ENCODE data around the gene PRRX1. TPM values are rescaled to one million over a fixed set of nuclear protein-coding genes. Genes with fewer than 3 reads are reported as not detected.
A peak's percentile ranks its signal among the peaks of the same experiment; 100 is the strongest.

Gene PRRX1
- total and polyA plus RNA-seq, 12 donors, result 23.0 to 113 (median 97.7) TPM

DNA sequence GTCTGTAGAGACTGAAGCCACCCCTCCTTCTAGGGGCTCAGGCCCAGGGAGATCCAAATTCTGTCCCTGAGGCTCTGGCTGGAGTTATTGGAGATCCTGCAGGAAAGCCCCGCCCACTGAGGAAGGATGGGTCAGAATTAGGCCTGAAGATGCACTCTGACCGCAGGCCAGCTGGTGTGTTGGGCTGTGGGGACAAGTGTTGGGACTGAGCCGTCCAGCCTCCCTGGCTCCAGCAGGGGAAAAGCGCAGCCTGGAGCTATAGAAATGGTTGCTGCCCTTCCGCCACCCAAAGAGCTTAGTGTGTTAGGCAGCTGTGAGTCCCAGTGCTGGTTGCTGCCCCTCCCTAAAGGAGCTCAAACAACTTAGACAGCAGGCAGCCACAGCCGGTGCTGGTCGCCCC, 33.0 kb upstream of the PRRX1 start:
- TF ChIP-seq, protein P1, sequence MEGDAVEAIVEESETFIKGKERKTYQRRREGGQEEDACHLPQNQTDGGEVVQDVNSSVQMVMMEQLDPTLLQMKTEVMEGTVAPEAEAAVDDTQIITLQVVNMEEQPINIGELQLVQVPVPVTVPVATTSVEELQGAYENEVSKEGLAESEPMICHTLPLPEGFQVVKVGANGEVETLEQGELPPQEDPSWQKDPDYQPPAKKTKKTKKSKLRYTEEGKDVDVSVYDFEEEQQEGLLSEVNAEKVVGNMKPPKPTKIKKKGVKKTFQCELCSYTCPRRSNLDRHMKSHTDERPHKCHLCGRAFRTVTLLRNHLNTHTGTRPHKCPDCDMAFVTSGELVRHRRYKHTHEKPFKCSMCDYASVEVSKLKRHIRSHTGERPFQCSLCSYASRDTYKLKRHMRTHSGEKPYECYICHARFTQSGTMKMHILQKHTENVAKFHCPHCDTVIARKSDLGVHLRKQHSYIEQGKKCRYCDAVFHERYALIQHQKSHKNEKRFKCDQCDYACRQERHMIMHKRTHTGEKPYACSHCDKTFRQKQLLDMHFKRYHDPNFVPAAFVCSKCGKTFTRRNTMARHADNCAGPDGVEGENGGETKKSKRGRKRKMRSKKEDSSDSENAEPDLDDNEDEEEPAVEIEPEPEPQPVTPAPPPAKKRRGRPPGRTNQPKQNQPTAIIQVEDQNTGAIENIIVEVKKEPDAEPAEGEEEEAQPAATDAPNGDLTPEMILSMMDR (IDR thresholded peaks at IDR 0.05), result no peak
- no peaks in the 10 kb centered on the region for H3K9me3 ChIP-seq

DNA sequence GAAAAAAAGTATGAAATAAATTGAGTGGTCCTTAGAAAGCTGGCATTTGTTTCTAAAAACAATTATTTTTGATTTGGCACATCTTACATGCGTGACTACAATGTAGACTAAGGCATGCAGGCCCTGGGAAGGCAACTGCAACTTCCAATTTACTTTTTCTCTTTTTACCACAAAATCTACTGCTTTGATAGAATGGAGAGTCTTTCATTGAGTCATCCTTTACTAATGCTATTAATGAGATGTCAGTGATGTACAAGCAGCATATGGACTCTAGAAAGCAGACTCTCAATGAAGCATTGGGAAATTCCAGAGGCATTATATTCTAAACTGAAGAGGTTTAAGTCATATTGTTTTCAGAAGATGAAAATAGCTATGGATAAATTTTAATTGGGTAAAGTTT, 29.6 kb upstream of the PRRX1 start:
- no peak for DNase-seq
- H3K9me3 ChIP-seq, result peaks cover 0 to 2% (median 0%) of the 10 kb centered on the region in 11 donors
- WGBS, 2 donors, result 88 to 91% methylated on average over 1 of the region's 1 CpG

More for the DNA sequence above, 33.0 kb upstream of the PRRX1 start:
- no peaks in the 10 kb centered on the region for H3K4me1 ChIP-seq
- intact Hi-C loops (cut with DNase I), result no loop called here
- no peak overlapping the region for H3K27ac ChIP-seq
- ATAC-seq, result no peak
- no peak for DNase-seq
- H3K4me3 ChIP-seq, result no peak overlapping the region
- WGBS, 2 donors, result 88% methylated on average over 7 of the region's 7 CpGs
- no peaks in the 10 kb centered on the region for H3K36me3 ChIP-seq
- no peaks in the 10 kb centered on the region for H3K27me3 ChIP-seq

DNA sequence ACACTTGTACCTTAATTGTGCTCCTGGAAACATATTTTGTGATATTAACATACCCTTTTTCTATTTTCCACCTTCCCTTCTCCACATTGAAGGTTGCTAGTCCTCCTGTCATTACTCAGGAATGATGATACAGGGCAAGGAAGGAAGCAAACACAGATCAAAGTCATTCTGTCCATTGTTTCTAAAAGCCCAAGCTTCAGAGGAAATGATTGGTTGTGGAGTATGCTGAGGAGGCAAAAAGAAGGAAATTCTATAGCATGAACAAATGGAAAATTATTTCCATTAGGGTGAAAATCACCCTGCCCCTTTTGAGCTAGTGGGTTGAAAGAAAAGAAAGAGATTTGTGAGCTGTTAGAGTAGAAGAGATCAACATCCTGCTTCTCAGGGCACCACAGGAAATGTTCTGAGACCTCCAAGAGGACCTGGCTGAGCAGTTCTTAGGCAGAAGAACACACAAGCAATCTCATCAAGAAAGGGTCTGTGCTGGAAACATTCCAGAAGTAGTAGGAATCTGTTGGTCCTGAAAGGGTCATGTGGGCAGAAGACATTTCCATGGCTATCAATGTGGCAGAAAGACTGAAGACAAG, 29.0 kb upstream of the PRRX1 start:
- no peak for ATAC-seq
- no peak for DNase-seq
- H3K27me3 ChIP-seq, result no peaks in the 10 kb centered on the region
- H3K36me3 ChIP-seq, result no peaks in the 10 kb centered on the region
- H3K4me1 ChIP-seq, result no peaks in the 10 kb centered on the region
- no peak overlapping the region for H3K4me3 ChIP-seq
- intact Hi-C loops (cut with DNase I), result no loop called here
- H3K27ac ChIP-seq, result no peak overlapping the region
- peaks cover 0 to 6% (median 0%) of the 10 kb centered on the region in 11 donors for H3K9me3 ChIP-seq
- TF ChIP-seq, protein P1 (IDR thresholded peaks at IDR 0.05), result no peak

More for the DNA sequence above, 29.6 kb upstream of the PRRX1 start:
- Histone ChIP-seq H3K4me1 (no peaks in the 10 kb centered on the region), H3K27ac (no peak overlapping the region), H3K27me3 (no peaks in the 10 kb centered on the region), H3K4me3 (no peak overlapping the region), H3K36me3 (no peaks in the 10 kb centered on the region)
- intact Hi-C loops (cut with DNase I), result no loop called here
- TF ChIP-seq, protein P1 (IDR thresholded peaks at IDR 0.05), result no peak
- ATAC-seq, result no peak

DNA sequence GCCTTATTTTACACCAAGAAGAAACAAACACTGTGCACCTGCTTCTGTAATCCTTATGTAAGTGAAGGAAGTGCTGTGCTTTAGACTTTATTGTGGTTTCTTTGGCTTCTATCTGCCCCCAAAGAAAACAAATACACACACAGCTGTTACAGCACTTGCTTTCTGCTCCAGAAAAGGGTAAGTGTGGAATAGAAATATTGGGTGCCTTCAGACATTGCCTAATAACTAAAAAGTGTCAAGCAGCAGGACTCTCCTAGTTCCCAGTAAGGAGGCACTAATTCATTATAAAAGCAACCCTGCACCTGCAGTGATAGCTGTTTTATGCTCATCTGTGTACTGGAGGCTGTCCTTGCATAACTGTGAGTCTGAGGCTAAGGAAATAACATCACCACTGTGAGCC, 23.4 kb upstream of the PRRX1 start:
- H3K27ac ChIP-seq, result peak overlapping the region in 2 of 10 donors; percentile 11 to 36
- intact Hi-C loops (cut with DNase I), result no loop called here
- H3K27me3 ChIP-seq, result no peaks in the 10 kb centered on the region
- no peak overlapping the region for H3K4me3 ChIP-seq
- no peaks in the 10 kb centered on the region for H3K4me1 ChIP-seq
- peaks cover 0 to 6% (median 0%) of the 10 kb centered on the region in 11 donors for H3K9me3 ChIP-seq
- ATAC-seq, result peak in 5 of 8 donors; percentile 20 to 83 (median 56)
- TF ChIP-seq, protein P1 (IDR thresholded peaks at IDR 0.05), result no peak
- DNase-seq, result no peak
- no peaks in the 10 kb centered on the region for H3K36me3 ChIP-seq

All from heart right ventricle (tissue), 16 donors.